NCI-H1694 (cell line): ENCODE results near the gene TTL.
"Not testable (repeated sequence)": the region's sequence is repeated elsewhere in the genome, so short reads cannot be mapped to it uniquely, and the experiment has no call there.

Experiments used
- DNase-seq: peaks from one replicate; lab custom pipeline; 2025; lab: John Stamatoyannopoulos, UW

The TTL gene

DNA sequence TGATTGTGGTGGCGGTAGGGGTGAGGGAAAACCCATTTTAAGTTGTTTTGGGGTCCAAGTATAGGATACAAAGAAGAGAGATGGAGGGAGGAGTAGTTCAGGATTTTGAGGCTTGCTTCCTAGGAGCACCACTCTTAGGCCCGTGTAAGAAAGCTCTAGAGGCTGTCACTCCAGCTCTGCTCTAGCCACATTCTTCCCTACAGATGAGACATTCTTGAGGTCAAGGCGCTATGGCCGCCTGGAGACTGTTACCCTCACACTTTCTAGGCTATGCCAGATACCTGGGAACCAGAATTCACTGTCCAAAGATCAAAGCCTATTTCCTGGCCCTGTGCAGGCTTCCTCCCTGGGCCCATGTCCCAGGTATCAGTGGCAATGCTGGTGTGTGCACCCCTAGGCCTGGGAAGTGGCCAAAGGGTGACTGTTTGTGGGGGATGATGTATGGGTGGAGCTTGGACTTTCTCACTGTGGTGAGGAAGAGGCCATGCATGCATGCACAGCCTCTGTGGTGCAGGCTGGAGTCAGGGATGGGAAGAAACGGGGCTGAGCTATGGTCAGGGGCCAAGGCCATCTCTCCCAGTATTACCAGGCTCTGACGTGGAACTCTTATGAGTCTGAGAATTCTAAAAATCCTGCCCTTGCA, 7.0 kb upstream of the TTL start:
- no peak for DNase-seq

DNA sequence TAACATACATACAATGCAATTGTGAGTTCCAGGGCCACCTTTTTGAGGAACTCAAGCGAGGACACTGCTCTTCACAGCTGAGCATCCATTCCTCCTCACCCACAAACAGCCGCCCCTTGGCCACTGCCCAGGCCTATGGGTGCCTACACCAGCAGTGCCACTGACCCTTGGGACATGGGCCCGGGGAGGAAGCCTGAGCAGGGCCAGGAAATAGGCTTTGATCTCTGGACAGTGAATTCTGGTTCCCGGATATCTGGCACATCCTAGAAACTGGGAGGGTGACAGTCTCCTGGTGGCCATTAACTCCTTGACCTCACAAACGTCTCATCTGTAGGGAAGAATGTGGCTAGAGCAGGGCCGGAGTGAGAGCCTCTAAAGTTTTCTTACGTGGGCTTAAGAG, 5.5 kb upstream of the TTL start:
- DNase-seq = no peak

DNA sequence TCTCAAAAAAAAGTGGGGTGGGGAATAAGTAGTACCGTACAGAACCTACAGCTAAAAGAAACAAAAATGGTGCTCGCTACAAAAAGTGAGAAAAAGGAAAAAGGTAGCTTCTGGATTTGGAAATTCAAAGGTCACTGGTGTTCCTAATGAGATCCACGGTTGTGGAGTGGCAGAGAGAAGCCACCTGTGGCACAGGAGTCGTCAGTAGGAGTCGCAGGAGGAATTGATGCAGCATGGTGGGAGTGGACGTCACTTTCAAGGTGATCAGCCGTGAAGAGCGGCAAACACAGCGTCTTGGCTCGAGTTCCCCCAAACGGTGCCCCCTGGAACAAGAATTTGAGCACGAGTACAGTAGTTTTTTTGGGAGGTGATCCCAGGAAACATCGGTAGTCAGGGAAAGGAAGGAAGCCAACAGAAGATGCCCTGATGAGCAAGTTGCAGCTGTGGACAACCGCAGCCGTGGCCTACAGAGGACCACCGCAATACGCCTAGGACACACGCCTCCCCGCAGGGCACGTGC, 1.4 kb upstream of the TTL start:
- no peak for DNase-seq

DNA sequence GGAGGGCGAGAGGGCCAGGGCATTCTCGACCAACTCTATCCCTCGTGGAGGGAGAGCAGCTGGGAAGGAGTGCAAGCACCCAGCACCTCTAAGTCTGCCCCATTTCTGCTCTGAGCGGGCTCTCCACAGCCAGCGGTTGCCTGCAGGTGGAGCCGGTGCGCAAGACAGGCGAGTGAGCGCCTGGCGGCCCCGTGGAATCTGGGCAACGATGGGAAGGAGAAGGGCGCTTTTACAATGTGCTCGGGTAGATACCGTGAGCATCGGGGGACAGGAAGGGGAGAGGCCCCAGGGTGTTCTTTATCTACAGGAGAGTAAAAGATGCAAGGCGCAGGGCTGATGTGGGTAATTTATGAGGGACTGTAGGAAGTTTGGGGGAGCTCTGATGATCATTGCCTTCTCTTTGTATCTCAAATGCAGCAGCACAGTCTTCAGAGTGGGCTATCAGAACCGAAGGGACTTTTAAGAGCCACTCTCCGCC, 867 bp upstream of the TTL start:
- peak; percentile 62 for DNase-seq

DNA sequence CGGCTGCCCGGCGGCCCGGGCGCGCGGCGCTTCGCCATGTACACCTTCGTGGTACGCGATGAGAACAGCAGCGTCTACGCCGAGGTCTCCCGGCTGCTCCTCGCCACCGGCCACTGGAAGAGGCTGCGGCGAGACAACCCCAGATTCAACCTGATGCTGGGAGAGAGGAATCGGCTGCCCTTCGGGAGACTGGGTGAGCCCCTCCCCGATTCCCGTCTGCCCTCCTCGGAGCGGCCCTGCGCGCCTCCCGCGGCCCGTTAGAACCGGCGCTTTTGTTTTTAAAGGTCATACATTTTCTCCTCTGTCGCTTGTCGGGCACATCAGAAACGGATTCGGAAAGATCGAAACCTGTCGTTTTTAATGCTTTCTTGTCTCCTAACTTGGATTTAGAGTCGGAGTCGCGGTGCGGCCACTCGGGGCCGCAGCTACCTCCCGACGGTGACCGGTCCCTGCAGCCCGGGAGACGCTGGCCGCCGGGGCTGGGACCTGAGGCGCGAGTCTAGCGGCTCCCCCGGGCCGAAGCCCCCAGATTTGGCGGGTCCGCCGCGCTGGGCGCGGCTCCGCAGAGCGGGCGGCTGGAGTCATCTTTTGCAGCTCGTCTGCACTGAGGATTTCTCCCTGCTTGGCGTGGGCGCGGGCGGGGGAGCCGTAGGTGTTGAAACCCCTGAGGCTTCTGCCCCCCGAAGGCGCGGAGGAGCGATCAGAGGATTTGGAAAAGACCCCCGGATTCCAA, 519 bp downstream of the TTL start:
- DNase-seq = no peak

DNA sequence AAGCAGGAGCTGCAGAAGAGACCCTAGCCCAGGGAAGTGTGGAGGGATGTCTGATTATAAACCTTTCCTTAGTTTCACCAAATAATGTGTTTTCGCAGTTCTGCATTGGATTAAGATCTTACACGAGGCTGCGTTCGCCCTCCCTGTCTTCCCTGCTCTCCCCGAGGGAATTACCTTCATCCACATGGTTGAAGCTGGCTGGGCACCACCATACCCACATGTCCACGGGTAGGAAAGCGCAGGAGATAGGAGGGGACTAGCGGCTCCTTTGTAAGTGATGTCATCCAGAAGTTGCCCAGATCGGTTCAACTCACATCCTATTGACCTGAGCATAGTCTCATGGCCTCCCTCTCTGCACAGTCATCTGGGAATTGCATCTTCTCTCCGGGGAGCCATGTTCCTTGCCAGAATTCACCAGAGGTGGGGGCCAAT, 1.1 kb downstream of the TTL start:
- DNase-seq = no peak

DNA sequence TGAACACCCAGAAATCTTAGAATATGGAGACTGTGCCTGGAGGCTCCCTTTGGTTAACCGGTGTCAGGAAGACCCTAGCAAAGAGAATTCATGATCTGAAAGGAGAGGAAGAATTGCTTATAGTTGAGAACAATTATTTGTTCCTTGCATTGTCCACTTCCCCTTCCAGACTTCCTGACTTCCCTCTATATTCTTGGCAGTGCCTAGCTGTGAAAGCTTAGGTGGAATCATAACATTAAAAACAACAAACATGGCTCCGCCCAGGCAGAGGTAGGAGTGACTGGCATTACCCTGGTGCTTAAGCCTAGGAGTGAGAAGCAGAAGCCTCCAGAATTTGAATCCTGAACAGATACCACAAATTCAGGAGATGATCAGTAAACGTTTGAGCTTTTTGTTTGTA, 1.9 kb downstream of the TTL start:
- DNase-seq = no peak

DNA sequence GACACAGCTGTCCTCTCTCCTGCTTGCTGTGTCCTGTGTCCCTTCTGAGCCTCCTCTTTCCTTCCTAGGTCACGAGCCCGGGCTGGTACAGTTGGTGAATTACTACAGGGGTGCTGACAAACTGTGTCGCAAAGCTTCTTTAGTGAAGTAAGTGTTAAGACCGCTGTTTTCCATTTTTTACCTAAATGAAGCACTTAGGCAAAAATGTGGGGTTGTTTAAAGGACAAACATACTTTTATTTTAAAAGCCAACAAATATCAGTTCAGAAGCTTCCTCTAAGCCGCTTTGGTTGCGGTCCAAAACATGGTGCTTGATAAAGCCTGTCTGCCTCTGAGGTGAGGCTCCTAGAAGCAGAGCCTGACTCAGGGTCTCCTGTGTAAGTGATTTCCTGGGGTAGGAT, 3.9 kb downstream of the TTL start:
- DNase-seq = no peak

DNA sequence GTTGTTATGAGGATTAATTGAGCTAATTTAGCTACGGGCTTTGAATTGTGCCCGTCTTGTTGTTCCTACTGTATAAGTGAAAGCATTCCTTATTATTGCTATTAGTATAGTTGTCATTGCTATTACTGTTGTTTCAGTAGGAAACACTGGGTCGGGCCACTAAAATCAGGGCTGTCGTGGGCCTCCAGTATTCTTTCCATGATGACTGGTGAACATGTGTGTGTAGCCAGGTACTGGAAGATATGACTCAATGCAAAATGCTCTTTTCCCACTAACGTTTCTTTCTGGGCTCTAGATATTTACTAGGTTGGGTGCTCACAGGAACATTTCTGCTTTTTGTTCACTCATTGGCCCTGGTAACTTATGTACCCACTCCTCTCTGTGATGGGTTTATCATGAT, 4.9 kb downstream of the TTL start:
- DNase-seq = no peak

DNA sequence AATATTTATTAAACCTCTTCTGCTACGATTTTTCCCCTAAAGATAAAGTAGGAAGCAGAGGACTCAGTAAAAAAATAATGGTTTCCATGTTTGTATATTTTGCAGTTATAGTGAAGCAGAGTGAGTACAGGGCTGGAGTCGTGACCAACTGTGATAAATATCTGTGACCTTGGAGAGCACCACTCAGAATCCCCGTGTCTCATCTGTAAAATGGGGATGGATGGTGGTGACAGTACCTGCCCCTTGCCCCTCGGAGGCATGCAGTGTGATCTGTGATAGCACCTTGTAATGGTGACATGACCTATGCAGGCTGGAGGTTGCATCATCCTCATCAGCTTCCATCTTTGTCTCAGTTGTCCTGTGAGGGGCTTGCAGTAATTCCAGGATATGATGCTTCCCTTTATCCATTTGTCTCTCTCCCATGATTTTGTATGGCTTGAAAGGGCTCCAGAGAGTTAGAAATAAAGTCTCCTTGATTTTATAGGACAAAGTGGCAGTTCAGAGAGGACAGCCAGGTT, 5.5 kb downstream of the TTL start:
- DNase-seq = no peak

DNA sequence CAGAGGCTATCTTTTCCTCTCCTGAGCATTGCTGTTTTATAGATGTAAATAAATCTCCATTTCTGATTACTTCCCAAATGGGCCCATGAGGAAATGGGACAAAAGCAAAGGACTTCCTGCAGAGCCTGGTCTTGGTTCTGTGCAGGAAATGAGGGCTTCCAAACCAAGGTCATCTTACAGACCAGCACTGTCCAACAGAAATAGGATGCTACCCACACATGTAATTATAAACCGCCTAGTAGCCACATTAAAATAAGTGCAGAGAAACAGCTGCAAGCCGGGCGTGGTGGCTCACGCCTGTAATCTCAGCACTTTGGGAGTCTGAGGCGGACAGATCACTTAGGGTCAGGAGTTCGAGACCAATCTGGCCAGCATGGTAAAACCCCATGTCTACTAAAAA, 6.2 kb downstream of the TTL start:
- no peak for DNase-seq

DNA sequence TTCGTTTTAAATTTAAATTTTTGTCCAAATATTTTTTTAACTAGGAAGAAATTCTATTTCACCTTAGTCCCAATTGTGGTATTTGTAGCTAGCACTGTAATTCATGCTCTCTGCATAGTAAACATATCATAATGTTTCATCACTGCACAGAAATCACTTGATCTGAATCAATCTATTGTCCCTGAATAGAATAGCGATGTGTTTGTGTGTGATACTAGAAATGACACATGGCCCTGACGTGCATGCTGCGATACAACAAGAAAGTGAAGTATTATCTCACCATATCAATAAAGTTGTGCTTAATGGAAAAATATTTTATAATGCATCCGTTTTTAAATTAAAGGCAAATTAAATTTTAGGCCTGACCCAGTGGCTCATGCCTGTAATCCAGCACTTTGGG, 10.0 kb downstream of the TTL start:
- no peak for DNase-seq

DNA sequence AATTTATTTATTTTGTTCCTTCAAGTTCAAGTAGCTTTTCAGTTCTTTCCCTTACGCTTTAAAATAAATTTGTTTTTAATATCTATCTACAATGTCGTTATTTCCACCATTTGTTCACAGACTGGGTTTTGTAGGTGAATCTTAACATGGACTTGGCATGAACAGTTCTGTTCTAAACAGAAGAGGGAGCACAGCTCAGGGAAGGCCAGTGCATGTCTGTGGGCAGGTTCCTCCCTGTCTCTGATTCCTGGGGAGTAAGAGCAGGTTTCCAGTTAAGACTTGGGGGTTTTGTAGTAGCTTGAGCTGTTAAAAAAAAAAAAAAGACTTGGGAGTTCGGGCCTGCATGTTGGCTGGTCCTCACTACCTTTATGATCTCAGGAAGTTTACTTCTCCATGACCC, 11.1 kb downstream of the TTL start:
- DNase-seq = no peak

DNA sequence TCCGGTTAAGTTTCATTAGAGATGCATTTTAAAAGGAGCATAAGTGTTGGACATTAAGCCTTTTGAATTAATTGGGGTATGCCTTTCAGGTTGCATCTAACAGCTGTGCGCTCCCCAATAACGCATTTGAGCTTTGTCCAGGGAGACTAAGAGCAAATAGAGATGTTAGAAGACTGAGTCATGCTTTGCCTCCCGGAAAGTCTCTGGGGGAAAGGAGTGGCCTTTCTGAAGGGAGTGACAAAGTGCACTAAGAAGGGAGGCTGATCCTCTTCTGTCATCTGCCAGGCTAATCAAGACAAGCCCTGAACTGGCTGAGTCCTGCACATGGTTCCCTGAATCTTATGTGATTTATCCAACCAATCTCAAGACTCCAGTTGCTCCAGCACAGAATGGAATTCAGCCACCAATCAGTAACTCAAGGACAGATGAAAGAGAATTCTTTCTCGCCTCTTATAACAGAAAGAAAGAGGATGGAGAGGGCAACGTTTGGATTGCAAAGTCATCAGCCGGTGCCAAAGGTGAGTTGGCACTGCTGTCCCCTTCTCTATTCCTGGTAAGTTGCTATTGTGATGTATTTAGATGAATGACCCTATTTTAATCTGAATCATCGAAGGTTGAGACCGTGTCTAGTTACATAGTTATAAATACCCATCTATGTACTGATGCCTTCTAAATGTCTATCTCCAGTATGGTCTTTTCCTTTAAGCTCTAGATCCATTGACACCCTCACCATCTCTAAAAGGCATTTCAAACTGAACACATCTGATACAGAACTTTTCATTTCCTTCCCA, 12.1 kb downstream of the TTL start:
- no peak for DNase-seq

DNA sequence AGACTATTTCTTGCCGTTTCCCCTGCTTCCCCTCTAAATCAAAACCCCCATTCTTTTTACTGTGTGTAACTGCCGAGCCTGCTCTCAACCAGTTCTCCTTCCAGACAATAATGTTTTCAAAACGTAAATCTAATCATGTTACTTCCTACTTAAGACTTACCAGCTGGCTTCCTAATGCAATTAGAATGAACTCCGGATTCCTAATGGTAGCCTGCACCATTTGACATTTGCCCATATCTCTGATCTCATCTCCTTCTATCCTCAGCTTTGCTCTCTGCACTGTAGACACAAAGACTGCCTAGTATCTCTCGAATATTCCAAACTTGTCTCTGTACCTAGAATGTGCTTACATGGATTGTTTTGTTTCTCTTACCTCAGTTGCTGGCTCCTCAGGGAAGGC, 12.9 kb downstream of the TTL start:
- no peak for DNase-seq

DNA sequence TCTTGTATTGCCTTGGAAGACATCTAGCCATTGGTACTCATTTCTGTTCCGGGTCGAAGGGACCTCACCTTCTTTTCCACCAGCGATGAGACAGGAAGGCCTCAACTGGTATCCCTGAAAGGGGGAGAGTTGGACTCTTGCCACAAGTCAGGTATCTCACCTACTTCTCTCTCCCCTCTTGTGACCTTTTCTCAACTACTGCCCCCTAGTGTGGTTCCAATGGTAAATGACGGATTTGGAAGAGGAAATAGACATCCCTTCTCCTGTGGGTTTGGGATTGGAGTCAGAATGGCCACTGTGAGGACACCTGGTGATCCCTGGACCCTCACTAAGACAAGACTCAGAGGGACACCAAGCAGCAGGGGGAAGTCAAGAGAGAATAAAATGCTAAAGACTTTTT, 13.9 kb downstream of the TTL start:
- not testable (repeated sequence) for DNase-seq

DNA sequence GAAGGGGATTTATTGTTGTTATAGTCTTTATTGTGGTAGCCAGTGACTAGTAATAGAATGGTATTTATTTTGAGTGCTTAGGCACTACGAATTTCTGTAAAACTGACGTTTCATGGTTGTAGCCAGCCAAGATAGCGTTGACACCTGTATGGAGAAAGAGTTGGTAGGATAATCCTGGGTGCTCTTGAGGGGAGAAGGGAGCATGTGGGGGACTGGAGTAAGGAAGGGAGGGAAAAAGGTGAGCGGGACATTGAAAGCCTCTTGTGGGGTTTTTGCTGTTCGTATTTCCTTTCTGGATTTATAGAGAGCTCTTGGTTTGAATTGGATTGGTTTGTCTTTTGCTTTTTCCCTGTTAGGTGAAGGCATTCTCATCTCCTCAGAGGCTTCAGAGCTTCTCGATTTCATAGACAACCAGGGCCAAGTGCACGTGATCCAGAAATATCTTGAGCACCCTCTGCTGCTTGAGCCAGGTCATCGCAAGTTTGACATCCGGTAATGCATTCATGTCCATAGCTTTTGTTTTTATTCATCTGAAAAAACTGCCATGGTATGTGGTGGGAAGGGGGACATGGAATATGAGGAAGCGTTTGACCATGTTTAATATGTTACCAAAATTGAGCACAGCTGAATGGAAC, 19.0 kb downstream of the TTL start:
- peak; percentile 54 for DNase-seq

DNA sequence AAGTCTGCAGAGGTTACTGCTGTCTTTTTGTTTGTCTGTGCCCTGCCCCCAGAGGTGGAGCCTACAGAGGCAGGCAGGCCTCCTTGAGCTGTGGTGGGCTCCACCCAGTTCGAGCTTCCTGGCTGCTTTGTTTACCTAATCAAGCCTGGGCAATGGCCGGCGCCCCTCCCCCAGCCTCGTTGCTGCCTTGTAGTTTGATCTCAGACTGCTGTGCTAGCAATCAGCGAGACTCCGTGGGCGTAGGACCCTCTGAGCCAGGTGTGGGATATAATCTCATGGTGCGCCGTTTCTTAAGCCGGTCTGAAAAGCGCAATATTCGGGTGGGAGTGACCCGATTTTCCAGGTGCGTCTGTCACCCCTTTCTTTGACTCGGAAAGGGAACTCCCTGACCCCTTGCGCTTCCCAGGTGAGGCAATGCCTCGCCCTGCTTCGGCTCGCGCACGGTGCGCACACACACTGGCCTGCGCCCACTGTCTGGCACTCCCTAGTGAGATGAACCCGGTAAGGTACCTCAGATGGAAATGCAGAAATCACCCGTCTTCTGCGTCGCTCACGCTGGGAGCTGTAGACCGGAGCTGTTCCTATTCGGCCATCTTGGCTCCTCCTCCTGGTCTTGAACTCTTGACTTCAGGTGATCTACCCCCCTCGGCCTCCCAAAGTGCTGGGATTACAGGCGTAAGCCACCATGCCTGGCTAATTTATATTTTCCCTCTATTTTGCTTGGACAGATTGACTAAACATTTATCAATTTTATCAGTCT, 27.5 kb downstream of the TTL start:
- not testable (repeated sequence) for DNase-seq

DNA sequence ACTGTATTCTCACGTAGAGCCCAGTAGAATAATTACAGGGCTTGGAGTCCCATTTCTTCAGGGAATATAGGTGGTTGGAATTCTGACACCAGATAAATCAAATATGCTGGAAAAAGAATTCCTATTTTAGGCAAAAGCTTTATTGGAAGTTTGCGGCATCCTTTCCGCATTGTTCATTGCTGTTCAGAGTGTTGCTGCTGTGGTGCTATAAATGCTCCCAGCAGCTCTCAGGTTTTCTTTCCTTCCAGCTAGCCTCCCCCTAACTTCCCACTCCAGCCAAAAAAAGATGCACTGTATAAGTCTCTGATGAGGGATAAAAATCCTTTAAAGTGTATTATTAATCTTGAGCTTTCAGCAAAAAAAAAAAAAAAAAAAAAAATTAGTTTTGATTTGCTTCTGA, 34.8 kb downstream of the TTL start:
- DNase-seq = no peak

DNA sequence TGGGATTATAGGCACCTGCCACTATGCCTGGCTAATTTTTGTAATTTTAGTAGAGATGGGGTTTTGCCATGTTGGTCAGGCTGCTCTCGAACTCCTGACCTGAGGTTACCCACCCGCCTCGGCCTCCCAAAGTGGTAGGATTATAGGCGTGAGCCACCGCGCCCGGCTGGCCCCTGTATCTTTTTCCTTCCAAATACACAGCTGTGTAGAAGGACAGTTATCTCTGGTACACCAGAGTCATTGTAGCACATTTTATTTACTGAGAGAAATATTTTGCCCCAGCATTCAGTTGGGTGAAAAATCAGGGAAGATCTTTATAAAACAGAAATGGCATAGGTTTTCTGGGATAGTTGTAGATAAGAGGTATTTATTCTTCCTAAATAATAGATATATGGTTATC, 36.9 kb downstream of the TTL start:
- DNase-seq = no peak

DNA sequence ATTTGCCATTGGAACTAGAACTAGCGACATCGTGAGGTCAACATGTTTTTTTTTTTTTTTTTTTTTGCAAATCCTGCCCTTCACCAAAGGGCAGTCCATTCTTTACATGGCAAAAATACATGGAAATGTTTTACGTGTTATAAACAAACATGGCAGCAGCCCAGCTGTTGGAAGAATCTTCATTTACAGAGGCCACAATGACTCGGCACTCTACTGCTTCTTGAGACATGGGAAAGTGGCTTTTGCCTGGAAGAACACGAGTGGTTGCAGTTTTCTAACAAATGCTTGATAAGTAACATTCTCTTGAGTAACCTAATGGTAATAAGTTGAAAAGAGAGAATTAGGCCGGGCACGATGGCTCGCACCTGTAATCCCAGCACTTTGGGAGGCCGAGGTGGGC, 37.5 kb downstream of the TTL start:
- no peak for DNase-seq
